HFFc6 (cell line): Measurements from ENCODE around the gene UBA1. TPM values are rescaled to one million over a fixed set of nuclear protein-coding genes. Genes with fewer than 3 reads are reported as not detected.

Experiments
- DNase-seq: peaks from one replicate; pipeline ENCODE4 v3.0.0-alpha.2; 2018
- H3K27ac Mint-ChIP-seq: 2 replicates; pipeline ENCODE4 v1.8.0; 2020; ENCODE audit warnings: mild to moderate bottlenecking, mixed read lengths
- H3K27me3 Mint-ChIP-seq: 2 replicates; pipeline ENCODE4 v1.8.0; 2021; ENCODE audit warnings: mild to moderate bottlenecking, moderate library complexity, mixed read lengths; ENCODE audit not compliant: insufficient read depth
- H3K36me3 Mint-ChIP-seq: 2 replicates; pipeline ENCODE4 v1.8.0; 2021; ENCODE audit warnings: low read depth, mixed read lengths
- H3K4me1 Mint-ChIP-seq: 2 replicates; pipeline ENCODE4 v1.8.0; 2020; ENCODE audit warnings: low read depth, mixed read lengths
- H3K4me3 Mint-ChIP-seq: 2 replicates; pipeline ENCODE4 v1.8.0; 2020; ENCODE audit warnings: mild to moderate bottlenecking, moderate library complexity, mixed read lengths
- H3K9me3 Mint-ChIP-seq: 2 replicates; pipeline ENCODE4 v1.8.0; 2020; ENCODE audit warnings: mild to moderate bottlenecking, mixed read lengths
- total RNA-seq, 6 experiments: library from RNA; stranded (reverse); fragmentation: NEBNext Ultra II Directional; extraction: Animal tissue kit (Norgen Biotek cat#: 25700); gene quantifications; 2 replicates in 1 of 6; 3 replicates in 5 of 6; pipeline ENCODE4 v1.2.3, GENCODE V29; 2021
- TF ChIP-seq, protein P1 (sequence below): fragments of 200-600 bp; sonication (generic); IDR thresholded peaks from 2 replicates; pipeline ENCODE4 v1.5.0; 2021; ENCODE audit warnings: antibody characterized with exemption, mild to moderate bottlenecking

UBA1 gene
- total RNA-seq, 6 experiments from 2014 or later: 268 to 291 (median 282) TPM

- DNase-seq: no peak
- Mint-ChIP-seq H3K27me3 (no peaks in the 10 kb centered on the region), H3K36me3 (peaks cover 5% of the 10 kb centered on the region; the same call in 1 of the 2 replicates), H3K9me3 (no peaks in the 10 kb centered on the region), H3K4me3 (no peak overlapping the region), H3K4me1 (no peaks in the 10 kb centered on the region; the same call in 1 of the 2 replicates), H3K27ac (no peak overlapping the region)
- TF ChIP-seq, protein P1, sequence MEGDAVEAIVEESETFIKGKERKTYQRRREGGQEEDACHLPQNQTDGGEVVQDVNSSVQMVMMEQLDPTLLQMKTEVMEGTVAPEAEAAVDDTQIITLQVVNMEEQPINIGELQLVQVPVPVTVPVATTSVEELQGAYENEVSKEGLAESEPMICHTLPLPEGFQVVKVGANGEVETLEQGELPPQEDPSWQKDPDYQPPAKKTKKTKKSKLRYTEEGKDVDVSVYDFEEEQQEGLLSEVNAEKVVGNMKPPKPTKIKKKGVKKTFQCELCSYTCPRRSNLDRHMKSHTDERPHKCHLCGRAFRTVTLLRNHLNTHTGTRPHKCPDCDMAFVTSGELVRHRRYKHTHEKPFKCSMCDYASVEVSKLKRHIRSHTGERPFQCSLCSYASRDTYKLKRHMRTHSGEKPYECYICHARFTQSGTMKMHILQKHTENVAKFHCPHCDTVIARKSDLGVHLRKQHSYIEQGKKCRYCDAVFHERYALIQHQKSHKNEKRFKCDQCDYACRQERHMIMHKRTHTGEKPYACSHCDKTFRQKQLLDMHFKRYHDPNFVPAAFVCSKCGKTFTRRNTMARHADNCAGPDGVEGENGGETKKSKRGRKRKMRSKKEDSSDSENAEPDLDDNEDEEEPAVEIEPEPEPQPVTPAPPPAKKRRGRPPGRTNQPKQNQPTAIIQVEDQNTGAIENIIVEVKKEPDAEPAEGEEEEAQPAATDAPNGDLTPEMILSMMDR: peak; percentile 31; the same call in 1 of the 2 replicates
Measured at GRCh38 chrX:47158131-47158530, 35.5 kb upstream of the UBA1 start.

DNA sequence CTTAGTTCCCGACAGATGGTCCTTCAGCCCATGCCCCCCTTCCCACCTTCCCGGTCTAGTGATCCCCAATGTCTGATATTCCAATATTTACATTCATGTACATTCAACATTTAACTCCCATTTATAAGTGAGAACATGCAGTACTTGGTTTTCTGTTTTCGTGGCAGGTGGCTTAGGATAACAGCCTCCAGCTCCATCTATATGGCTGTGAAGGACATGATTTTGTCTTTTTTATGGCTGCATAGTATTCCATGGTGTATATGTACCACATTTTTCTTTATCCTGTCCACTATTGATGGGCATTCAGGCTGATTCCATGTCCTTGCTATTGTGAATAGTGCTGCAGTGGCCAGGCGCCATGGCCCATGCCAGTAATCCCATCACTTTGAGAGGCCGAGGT lies 34.8 kb upstream of the UBA1 start:
- no peak for DNase-seq
- Mint-ChIP-seq H3K4me1 (no peaks in the 10 kb centered on the region; the same call in 1 of the 2 replicates), H3K36me3 (peaks cover 5% of the 10 kb centered on the region; the same call in 1 of the 2 replicates), H3K27ac (no peak overlapping the region), H3K9me3 (no peaks in the 10 kb centered on the region), H3K4me3 (no peak overlapping the region), H3K27me3 (no peaks in the 10 kb centered on the region)
- TF ChIP-seq, protein P1: no peak

DNA sequence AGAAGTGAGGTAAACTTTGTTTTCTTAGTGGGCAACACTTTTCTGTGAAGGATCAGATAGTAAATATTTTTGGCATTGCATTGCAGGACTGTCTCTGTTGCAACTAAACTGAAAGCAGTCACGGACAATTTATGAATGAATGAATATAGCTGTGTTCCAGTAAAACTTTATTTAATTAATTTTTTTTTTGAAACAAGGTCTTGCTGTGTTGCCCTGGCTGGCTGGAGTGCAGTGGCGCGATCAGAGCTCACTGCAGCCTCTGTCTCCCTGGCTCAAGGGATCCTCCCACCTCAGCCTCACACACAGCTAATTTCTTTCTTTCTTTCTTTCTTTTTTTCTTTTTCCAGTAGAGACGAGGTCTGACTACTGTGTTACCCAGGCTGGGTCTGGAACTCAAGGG lies 32.8 kb upstream of the UBA1 start:
- Mint-ChIP-seq H3K27ac (no peak overlapping the region), H3K4me3 (no peak overlapping the region), H3K36me3 (peaks cover 5% of the 10 kb centered on the region; the same call in 1 of the 2 replicates), H3K9me3 (no peaks in the 10 kb centered on the region), H3K27me3 (no peaks in the 10 kb centered on the region), H3K4me1 (no peaks in the 10 kb centered on the region; the same call in 1 of the 2 replicates)
- TF ChIP-seq, protein P1: no peak
- DNase-seq: no peak

DNA sequence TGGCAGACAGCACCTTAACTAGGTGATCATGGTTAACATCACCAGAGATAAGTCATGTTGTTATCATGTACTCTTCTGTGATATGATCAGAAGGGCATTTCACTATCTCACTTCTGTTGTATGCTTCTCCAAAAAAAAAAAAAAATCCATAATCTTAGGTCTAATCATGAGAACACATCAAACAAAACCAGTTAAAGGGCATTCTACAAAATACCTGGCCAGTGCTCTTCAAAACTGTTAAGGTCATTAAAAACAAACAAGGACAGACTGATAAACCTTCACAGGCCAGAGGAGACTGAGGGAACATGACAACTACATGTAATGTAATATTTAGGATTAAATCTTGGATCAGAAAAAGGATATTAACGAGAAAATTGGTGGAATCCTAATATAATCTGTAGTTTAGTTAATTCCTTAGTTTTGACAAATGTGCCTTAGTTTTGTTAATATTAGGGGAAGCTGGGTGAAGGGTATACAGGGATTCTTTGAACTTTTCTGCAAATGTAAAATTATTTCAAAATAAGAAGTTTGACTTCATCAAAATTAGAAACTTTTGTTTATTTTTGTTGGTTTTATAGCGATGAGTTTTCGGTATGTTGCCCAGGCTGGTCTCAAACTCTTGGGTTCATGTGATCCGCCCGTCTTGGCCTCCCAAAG lies 30.6 kb upstream of the UBA1 start:
- Mint-ChIP-seq H3K4me3 (no peak overlapping the region), H3K36me3 (no peaks in the 10 kb centered on the region), H3K9me3 (no peaks in the 10 kb centered on the region), H3K27ac (no peak overlapping the region), H3K4me1 (no peaks in the 10 kb centered on the region; the same call in 1 of the 2 replicates), H3K27me3 (peaks cover 1% of the 10 kb centered on the region; the same call in 1 of the 2 replicates)
- no peak for DNase-seq
- TF ChIP-seq, protein P1: no peak

- Mint-ChIP-seq H3K27ac (no peak overlapping the region), H3K9me3 (no peaks in the 10 kb centered on the region), H3K36me3 (no peaks in the 10 kb centered on the region), H3K27me3 (peaks cover 1% of the 10 kb centered on the region; the same call in 1 of the 2 replicates), H3K4me1 (no peaks in the 10 kb centered on the region; the same call in 1 of the 2 replicates), H3K4me3 (no peak overlapping the region)
- TF ChIP-seq, protein P1: no peak
- DNase-seq: no peak
Measured at GRCh38 chrX:47164420-47164819, 29.2 kb upstream of the UBA1 start.
